GM19324 (cell line): ENCODE data around the gene MAN1B1.

Experiments
- ATAC-seq: cut with Tn5 transposase; IDR thresholded peaks from one replicate; pipeline ENCODE4 v1.9.1; 2021; ENCODE audit warnings: mild to moderate bottlenecking, moderate library complexity; ENCODE audit not compliant: unreplicated experiment, low FRiP score

The MAN1B1 gene

GRCh38 chr9:137141050-137141810 lies 54.4 kb downstream of the MAN1B1 start:
- ATAC-seq, result no peak

- ATAC-seq, result no peak
Measured at GRCh38 chr9:137141976-137142936, 55.5 kb downstream of the MAN1B1 start.

- ATAC-seq, result no peak
Measured at GRCh38 chr9:137143459-137143858, 56.7 kb downstream of the MAN1B1 start.

GRCh38 chr9:137145731-137146526 lies 59.1 kb downstream of the MAN1B1 start:
- no peak for ATAC-seq

- ATAC-seq, result no peak
Measured at GRCh38 chr9:137146527-137146918, 59.7 kb downstream of the MAN1B1 start.

GRCh38 chr9:137147091-137147792 lies 60.5 kb downstream of the MAN1B1 start:
- ATAC-seq, result no peak

- ATAC-seq, result no peak
Measured at GRCh38 chr9:137147793-137148160, 61.0 kb downstream of the MAN1B1 start.

- no peak for ATAC-seq
Measured at GRCh38 chr9:137148242-137148641, 61.5 kb downstream of the MAN1B1 start.

GRCh38 chr9:137148661-137149060 lies 61.9 kb downstream of the MAN1B1 start:
- ATAC-seq, result no peak

GRCh38 chr9:137149363-137149762 lies 62.6 kb downstream of the MAN1B1 start:
- ATAC-seq, result no peak

GRCh38 chr9:137149942-137150616 lies 63.3 kb downstream of the MAN1B1 start:
- ATAC-seq, result no peak

- no peak for ATAC-seq
Measured at GRCh38 chr9:137150617-137151457, 64.1 kb downstream of the MAN1B1 start.

GRCh38 chr9:137152844-137153405 lies 66.1 kb downstream of the MAN1B1 start:
- no peak for ATAC-seq

- no peak for ATAC-seq
Measured at GRCh38 chr9:137156567-137157375, 70.0 kb downstream of the MAN1B1 start.

GRCh38 chr9:137157618-137158415 lies 71.0 kb downstream of the MAN1B1 start:
- ATAC-seq, result no peak

GRCh38 chr9:137158625-137159024 lies 71.8 kb downstream of the MAN1B1 start:
- ATAC-seq, result no peak
